NCI-H82 (cell line): ENCODE data around the gene BLM.

ENCODE experiments used
- DNase-seq: peaks from one replicate; lab custom pipeline; 2025; lab: John Stamatoyannopoulos, UW

Gene BLM

GRCh38 chr15:90789462-90789861 lies 72.3 kb downstream of the BLM start:
- no peak for DNase-seq

GRCh38 chr15:90790057-90790456 lies 72.9 kb downstream of the BLM start:
- no peak for DNase-seq

DNA sequence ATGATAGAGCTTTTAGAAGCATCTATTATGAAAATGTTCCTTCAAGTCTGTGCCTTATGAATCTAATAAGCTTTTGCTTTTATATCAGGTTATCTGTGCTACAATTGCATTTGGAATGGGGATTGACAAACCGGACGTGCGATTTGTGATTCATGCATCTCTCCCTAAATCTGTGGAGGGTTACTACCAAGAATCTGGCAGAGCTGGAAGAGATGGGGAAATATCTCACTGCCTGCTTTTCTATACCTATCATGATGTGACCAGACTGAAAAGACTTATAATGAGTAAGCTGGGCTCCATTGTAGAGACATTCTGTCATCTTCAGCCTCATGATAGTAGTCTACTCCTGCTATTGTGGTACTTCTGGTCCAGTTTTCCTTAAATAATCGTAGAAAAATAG lies 73.4 kb downstream of the BLM start:
- DNase-seq = no peak

DNA sequence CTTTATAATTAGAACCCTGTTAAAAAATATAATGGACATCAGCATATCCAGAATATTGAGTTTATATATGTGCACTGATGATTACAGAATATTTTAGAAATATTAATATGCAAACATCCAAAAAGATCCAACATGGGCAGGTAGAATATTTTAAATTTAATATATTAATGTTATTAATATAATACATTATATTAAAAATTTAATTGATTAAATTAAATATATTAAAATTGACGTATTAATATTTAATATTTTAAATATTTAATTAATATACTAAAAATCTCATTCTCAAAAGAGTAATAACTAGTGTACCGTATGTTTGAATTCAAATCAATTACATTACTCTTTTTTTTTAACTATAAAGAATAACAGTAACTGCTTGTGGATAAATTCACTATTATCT lies 77.4 kb downstream of the BLM start:
- DNase-seq = no peak

GRCh38 chr15:90799639-90800170 lies 82.6 kb downstream of the BLM start:
- peak; percentile 56 for DNase-seq

GRCh38 chr15:90801803-90802202 lies 84.7 kb downstream of the BLM start:
- DNase-seq = no peak

- no peak for DNase-seq
Observed at GRCh38 chr15:90807074-90807785, 90.1 kb downstream of the BLM start.

GRCh38 chr15:90807786-90808086 lies 90.6 kb downstream of the BLM start:
- DNase-seq = no peak

DNA sequence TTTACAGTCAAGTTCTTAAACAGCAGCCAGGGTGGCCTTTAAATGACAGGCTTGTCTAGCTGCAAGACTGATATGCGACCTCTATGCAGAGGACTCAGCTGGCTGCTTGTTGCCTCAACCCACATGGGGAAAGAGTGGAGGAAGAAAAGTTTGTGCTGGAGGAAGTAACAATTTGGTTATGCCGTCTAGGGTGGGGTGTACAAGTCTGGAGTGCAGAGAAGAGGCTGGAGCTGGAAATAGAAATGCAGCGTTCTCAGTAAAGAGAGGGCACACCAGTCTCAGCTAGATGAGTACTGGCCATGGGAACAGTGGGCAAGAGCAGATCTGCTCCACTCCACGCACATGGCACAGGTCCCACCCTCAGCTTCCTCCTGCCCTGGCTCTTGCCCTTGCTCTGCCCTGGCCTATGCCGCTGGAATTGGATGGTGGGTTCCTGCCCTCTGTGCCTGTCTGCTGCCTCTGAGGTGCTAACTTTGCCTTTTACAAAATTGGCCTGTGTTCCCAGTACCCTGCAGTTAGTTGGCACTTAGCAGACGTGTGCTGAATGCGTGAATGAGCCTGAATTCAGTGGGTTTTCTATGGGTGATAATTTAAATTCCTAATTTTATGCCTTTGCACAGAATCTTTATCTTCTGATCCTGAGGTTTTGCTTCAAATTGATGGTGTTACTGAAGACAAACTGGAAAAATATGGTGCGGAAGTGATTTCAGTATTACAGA lies 91.5 kb downstream of the BLM start:
- no peak for DNase-seq

DNA sequence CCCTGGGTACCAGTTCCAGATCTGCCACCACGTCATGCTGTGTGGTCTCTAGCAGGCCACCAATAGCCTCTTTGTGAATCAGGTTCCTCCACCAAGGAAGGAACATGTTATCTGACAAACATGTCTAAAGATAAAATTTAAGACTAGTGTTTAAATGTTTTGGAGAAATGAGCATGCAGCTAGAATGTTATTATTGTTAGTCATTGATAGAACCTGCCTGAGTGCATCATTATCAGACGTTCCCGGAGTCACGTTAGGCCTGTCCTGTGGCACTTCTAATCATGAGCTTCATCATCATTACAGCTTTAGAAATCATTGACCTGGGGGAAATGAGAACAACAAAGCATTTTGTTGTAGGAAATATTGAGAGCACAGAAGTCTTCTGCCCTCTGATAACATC lies 92.4 kb downstream of the BLM start:
- DNase-seq = no peak

GRCh38 chr15:90810354-90810753 lies 93.2 kb downstream of the BLM start:
- DNase-seq = no peak

DNA sequence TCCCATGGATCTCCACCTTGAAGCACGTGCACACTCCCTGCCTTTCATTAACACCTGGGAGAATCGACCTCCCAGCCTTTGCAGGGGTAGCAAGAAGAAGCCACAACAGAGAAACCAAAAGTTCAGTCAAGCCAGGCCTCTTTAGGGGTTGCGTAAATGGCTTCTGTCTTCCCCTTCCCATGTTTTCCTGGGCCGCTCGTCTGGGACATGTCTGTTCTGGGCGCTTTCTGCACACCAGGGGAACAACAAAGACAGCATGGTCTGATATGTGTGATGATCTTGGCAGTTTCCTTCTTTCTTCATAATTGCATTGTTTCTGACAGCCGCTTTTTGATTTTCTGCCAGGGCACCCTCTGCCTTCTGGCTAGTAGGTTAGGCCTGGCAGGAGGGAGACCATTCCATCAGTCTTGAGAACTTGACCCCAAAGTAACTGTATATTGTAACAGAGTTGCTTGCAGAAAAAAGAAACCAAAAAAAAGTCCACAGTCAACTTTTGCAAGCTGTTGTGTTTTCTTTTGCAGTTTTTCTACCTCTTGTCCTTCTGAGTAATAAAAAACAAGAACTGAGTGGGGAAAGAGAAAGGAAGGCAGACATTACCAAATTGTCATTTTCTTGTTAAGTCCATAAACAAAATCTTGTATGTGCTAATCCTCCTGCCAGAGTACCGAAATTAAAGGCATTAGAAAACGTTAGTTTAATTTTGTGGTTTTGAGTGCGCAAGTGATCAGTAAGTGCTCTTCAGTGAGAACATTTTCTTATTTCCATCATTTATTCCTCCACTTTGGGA lies 95.2 kb downstream of the BLM start:
- no peak for DNase-seq

- no peak for DNase-seq
Observed at GRCh38 chr15:90812958-90813265, 95.8 kb downstream of the BLM start.

DNA sequence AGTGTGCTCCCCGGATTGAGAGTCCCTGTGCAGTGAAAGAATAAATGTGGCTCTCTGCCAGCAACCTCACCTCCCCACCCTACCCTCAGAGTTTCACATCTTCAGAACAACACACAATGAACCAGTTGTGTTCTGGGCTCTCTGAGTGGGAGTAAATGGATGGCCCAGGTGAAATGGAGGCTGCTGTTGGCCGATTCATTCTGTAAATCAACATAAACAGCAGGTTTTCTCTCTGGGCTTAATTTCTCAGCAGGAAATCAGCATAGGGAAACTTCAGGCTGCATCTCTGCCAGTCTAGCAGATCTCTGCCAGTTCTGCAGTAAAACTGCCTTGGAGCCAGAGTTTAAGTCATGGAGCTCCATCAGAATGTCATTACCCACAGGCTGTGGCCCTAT lies 96.6 kb downstream of the BLM start:
- no peak for DNase-seq

DNA sequence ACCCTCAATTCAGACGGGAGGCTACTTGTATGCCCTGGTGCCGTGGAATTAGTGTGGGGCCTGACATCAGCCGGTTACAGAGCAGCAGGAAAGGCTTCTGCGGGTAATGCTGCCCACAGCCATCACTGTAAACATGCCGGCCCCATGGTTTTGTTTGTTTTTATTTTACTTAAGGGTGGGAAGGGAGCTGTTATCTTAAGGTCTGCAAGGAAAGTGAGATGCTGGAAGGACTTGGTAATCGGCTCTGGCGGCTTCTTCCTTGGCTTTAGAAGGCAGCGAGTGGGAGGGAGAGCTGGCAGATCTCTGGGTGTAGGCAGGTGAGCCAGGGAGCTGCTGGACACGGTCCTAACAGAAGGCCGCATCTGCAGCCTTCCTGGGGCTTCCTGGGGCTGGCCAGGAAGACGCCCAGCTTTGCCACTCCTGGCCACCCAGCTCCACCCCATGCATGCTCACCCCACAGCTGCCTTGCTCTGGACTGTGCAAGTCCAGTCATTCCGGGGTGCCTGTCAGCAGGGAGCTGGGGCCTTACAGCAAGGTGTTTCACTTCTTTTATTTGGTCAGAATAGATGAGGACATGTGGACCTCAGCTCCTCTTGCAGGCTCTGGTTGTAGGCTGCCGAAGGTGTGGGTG lies 97.2 kb downstream of the BLM start:
- no peak for DNase-seq

DNA sequence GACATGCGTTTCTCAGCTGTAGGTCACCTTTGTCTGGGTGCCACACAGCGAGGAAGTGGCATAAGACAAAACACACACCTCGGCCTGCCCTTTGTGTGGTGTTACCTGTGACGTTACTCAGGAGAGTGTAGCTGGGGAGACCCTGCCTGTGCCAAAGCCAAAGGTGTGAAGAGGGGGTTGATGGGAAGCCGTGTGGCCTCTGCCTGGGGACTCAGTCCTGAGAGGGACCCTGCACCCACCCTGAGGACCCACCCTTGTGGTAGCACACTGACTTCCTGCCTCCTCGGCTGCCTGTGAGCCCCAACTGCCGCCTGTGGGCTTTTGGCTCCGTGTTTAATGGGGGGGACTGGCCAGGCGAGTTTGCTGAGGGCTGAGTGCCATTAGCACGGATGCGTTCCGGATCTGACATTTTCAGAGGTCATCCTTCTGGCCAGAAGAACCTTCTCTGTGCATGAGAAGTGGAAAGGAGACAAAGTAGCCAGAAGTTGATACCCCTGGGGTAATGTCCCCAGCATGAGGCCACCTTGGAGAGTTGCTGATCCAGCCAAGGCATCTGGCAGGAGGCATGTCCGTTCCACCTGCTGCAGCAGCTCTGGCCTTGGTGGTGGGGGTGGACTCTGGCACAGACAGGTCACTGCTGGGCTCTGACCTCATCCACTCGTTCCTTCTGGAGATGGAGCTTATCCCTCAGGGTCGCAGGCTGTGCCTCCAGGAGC lies 99.4 kb downstream of the BLM start:
- DNase-seq = no peak

- no peak for DNase-seq
Observed at GRCh38 chr15:90817117-90818057, 100.2 kb downstream of the BLM start.

GRCh38 chr15:90818251-90819210 lies 101.4 kb downstream of the BLM start:
- peak; percentile 96 for DNase-seq

DNA sequence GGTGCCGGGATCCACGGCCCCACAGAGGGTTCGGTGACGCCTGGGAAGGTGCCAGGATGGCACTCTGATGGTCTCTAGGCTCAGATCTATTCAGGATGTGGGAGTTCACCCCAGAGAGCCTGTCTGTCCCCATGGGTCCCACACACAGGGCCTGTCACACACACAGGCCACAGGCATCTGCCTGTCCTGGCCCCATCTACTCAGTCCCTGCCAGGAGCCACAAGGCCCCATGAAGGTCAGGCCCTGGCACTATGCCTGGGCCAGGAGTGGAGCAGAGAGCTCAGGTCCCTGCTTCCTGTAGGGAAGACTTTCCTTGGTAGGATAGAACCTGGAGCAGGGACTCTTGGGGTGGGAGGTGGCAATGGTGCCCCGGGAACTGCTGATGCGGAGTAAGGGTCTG lies 102.2 kb downstream of the BLM start:
- no peak for DNase-seq

DNA sequence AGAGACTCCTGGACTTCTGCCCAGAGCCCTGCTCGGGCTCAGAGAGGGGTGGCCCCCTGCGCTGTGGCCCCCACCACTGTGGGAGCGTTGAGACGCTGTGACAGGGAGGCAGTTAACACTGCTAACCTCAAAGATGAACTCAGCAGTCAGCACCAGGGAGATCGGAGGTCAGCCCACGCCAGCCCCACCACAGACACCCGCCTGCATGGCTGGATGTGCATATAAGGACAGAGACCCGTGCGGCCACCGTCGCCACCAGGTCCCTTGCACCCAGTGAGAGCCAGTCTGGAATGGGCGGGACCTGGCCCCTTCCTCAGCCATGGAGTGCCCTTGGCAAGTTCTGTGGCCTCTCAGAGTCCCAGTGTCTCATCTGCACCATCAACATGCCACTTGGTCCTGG lies 102.7 kb downstream of the BLM start:
- no peak for DNase-seq
